Measurements from ENCODE around the gene DHX29. TPM values are rescaled to one million over a fixed set of nuclear protein-coding genes. Genes with fewer than 3 reads are reported as not detected.
"Not testable (repeated sequence)": the region's sequence is repeated elsewhere in the genome, so short reads cannot be mapped to it uniquely, and the experiment has no call there.

Gene DHX29
- polyA plus RNA-seq, 3 donors: 6.8 to 12.0 (median 9.2) TPM

DNA sequence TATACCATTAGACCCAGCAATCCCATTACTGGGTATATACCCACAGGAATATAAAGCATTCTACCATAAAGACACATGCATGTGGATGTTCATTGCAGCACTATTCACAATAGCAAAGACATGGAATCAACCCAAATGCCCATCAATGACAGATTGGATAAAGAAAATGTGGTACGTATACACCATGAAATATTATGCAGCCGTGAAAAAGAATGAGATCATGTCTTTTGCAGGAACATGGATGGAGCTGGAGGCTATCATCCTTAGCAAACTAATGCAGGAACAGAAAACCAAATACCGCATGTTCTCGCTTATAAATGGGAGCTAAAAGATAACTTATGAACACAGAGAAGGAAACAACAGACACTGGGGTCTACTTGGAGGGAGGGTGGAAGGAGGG is 10.7 kb upstream of the DHX29 start:
- 98 to 99% (median 98%) methylated on average over 4 of the region's 4 CpGs for WGBS, 3 donors
- H3K27ac ChIP-seq (ENCODE audit: low read depth, low read length): not testable (repeated sequence)

GRCh38 chr5:55316837-55317236 is 9.3 kb upstream of the DHX29 start:
- no peak overlapping the region for H3K27ac ChIP-seq (ENCODE audit: low read depth, low read length)

DNA sequence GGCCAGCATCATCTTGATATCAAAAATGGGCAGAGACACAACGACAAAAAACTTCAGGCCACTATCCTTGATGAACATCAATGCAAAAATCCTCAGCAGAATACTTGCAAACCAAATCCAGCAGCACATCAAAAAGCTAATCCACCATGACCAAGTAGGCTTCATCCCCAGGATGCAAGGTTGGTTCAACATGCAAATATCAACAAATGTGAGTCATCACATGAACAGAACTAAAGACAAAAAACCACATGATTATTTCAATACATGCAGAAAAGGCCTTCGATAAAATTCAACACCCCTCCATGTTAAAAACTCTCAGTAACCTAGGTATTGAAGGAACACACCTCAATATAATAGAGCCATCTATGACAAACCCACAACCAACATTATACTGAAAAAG is 8.8 kb upstream of the DHX29 start:
- 99 to 100% (median 99%) methylated on average over 2 of the region's 2 CpGs for WGBS, 3 donors
- no peak overlapping the region for H3K27ac ChIP-seq (ENCODE audit: low read depth, low read length)

DNA sequence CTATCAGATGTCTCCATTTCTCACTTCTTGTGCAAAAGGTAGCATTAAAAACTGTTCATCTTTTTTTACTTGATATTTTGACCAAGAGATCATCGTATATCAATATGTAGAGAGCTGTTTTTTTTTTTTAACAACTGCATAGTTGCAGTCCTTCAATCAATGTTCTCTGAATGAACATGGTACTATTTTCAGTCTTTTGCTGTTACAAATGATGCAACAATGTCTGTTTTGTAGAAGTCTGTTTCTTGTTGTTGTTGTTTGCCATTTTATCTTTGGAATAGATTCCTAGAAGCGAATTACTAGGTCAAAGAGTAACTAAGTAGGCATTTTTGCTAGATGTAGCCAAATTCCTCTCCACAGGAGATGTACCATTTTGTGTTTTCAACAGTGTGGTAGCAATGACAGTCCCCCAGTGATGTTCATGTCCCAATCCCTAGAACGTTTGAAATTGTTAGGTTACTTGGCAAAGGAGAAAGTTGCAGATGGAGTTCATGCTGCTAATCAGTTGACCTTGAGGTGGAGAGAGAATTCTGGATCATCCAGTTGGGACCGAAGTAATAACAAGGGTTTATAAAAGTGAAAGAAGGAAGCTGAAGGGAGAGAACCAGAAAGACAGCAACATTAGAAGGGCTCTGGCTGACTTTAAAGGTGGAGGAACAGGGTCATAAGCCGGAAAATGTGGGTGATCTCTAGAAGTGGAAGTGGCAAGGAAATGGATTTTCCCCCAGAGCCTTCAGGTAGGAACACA is 6.5 kb upstream of the DHX29 start:
- H3K27ac ChIP-seq (ENCODE audit: low read depth, low read length): no peak overlapping the region
- WGBS, 3 donors: 55 to 78% (median 78%) methylated on average over 5 of the region's 5 CpGs

GRCh38 chr5:55308254-55308836 is 851 bp upstream of the DHX29 start:
- WGBS, 3 donors: 0 to 1% (median 0%) methylated on average over 13 of the region's 13 CpGs

DNA sequence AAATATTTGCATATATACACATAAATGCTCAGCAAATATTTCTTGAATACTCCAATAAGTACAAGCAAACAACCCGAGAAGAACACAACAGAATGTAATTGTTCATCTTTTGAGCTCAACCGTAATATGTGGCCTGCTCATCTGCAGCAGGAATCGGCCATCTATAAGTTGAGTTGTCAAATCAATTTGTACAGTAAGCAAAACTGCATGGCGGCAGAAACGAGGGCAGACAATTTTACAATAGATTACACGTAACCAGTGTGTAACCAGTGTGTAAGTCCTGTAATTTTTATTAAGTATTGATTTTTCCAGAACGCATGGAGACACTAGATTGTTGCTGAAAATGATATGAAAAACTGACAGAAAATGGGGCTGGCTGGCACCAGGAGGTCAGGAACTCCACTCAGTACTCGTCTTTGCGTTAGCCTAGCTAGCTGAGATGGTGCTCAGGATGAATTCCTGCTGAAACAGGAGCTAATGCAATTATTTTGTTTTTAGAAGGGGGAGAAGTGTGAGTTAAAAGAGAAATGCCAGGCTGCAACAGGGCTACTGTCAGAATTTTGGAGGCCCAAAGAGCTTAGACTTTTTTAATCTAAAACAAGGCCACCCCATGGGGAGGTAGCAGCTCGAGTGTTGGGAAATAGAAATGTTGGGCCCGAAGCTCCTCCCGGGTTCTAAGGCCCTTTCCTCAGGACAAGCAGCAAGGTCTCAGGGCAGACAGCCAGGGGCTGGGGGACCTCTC is 682 bp downstream of the DHX29 start:
- 3 to 15% (median 12%) methylated on average over 12 of the region's 12 CpGs for WGBS, 3 donors
- peak overlapping the region; percentile 43 for H3K27ac ChIP-seq (ENCODE audit: low read depth, low read length)

More at GRCh38 chr5:55308254-55308836, 851 bp upstream of the DHX29 start:
- H3K27ac ChIP-seq (ENCODE audit: low read depth, low read length): peak overlapping the region; percentile 29

DNA sequence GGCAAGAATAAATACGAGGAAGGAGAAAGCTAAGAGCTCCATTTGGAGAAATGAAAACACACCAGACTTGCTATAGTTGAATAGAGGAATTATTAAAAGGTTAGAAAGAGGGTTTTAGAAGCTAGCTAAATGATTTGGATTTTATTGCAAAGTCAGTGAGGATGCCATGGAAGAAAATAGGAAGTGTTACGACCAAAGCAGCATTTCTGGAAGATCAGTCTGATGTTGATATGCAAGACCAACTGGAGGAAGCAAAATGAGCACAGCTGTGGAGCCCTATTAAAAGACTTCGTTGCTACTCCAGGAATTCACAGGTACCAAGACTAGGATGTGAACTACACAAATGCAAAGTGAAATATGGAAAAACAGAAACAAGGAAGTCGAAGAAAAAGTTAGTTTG is 2.1 kb downstream of the DHX29 start:
- WGBS, 3 donors: 54 to 67% (median 55%) methylated on average over 4 of the region's 4 CpGs
- H3K27ac ChIP-seq (ENCODE audit: low read depth, low read length): no peak overlapping the region

DNA sequence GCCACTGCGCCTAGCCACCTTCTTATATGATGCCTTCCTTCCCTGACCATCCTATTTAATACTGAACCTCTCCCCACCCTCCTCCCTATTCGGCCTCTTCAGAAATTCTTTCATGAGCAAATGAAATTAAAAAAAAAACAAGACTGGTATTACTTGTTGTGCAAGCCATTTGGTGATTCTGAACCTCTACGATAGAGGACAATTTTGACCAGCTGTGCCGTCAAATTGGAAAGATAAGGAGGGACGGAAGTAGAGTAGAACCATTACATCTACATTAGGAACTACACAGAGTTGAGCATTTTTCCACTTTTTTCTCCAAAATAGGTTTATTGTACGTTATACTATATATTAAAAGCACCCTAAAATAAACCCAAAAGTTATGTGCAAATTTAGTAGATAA is 2.9 kb downstream of the DHX29 start:
- WGBS, 3 donors: 70 to 96% (median 91%) methylated on average over 6 of the region's 6 CpGs
- H3K27ac ChIP-seq (ENCODE audit: low read depth, low read length): no peak overlapping the region

DNA sequence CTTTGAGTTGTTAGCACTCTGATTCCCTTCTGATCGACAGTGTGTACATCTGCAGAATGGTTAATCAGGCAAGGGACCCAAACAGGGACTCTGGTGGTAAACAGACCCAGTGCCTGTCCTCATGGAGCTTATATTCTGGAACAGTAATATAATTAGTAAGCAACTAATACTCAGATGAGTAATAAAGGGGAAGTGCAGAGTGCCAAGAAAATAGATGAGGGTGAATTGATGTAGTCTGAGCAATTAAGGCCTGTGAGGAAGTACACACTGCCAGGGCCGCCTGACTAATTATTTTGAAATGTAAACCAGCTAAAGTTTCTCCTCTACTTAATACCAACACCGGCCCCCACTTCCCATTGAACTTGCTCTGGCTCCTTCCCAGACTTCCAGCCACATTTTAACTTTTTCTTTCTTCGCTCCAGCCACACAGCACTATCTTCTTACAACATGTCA is 4.2 kb downstream of the DHX29 start:
- 44 to 55% (median 49%) methylated on average over 4 of the region's 4 CpGs for WGBS, 3 donors
- H3K27ac ChIP-seq (ENCODE audit: low read depth, low read length): no peak overlapping the region

DNA sequence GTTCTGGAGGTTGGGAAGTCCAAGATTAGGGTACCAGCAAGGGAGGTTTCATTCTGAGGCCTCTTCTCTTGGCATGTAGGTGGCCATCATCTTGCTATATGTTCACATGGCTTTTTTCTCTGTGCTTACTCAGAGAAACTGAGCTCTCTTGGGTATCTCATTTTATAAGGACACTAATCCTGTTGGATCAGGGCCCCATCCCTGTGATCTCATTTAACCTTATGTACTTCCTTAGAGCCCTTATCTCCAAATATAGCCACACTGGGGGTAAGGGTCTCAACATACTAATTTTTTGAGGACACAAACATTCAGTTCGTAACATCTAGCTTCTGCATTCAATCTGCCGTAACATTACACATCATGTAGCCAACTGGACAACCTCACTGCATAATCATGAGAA is 6.6 kb downstream of the DHX29 start:
- H3K27ac ChIP-seq (ENCODE audit: low read depth, low read length): no peak overlapping the region
- 98 to 100% (median 99%) methylated on average over 2 of the region's 2 CpGs for WGBS, 3 donors

GRCh38 chr5:55294935-55295334 is 12.6 kb downstream of the DHX29 start:
- WGBS, 3 donors: 91 to 100% (median 96%) methylated on average over 1 of the region's 1 CpG
- H3K27ac ChIP-seq (ENCODE audit: low read depth, low read length): no peak overlapping the region

GRCh38 chr5:55290991-55291390 is 16.5 kb downstream of the DHX29 start:
- H3K27ac ChIP-seq (ENCODE audit: low read depth, low read length): no peak overlapping the region
- 62 to 96% (median 86%) methylated on average over 2 of the region's 2 CpGs for WGBS, 3 donors

GRCh38 chr5:55289808-55290207 is 17.7 kb downstream of the DHX29 start:
- H3K27ac ChIP-seq (ENCODE audit: low read depth, low read length): no peak overlapping the region

DNA sequence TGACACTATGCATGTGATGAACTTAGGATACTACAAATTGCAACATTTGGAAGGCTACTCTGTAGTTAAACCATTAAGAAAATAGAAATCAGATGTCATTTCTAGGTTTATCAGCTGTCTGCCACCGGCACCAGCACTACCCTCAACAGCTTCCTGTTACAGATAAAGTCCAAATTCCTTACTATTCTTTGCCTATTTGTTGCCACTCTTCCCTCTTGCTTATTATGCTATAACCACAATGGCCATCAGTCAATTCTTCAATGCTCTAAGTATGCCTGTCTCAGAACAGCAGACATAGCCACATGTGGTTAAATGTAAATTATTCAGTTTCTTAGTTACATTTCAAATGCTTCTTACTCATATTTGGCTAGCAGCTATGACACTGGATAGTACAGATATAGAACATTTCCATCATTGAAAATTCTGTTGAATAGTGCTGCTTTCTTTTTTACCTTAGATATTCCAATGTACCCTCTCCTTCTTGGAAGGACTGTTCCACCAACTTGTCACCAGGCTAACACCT is 21.0 kb downstream of the DHX29 start:
- 53 to 63% (median 54%) methylated on average over 1 of the region's 1 CpG for WGBS, 3 donors
- H3K27ac ChIP-seq (ENCODE audit: low read depth, low read length): no peak overlapping the region

GRCh38 chr5:55278778-55279177 is 28.7 kb downstream of the DHX29 start:
- H3K27ac ChIP-seq (ENCODE audit: low read depth, low read length): no peak overlapping the region
- WGBS, 3 donors: 91 to 95% (median 93%) methylated on average over 4 of the region's 4 CpGs

GRCh38 chr5:55276771-55277170 is 30.7 kb downstream of the DHX29 start:
- 71 to 91% (median 90%) methylated on average over 1 of the region's 1 CpG for WGBS, 3 donors
- no peak overlapping the region for H3K27ac ChIP-seq (ENCODE audit: low read depth, low read length)

DNA sequence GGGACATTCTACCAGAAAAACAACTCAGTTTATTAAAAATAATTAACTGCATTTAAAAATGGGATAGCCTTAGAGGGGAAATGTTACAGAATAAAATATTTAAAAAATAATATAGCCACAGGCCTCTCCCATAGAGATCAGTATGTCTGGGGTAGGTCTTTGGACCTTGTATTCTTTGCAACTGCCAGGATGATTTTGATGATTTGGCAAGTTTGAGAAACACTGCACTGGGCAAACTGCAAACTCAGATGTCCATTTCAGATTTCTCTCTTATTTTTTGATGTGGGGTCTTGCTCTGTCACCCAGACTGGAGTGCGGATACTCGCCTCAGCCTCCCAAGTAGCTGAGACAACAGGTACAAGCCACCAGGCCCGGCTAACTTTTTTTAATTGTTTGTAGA is 49.2 kb downstream of the DHX29 start:
- 96 to 99% (median 97%) methylated on average over 3 of the region's 3 CpGs for WGBS, 3 donors
- no peak overlapping the region for H3K27ac ChIP-seq (ENCODE audit: low read depth, low read length)

- WGBS, 3 donors: 92 to 95% (median 94%) methylated on average over 4 of the region's 4 CpGs
Measured at GRCh38 chr5:55254802-55255201, 52.7 kb downstream of the DHX29 start.

GRCh38 chr5:55250064-55250463 is 57.4 kb downstream of the DHX29 start:
- H3K27ac ChIP-seq (ENCODE audit: low read depth, low read length): no peak overlapping the region
- 35 to 78% (median 69%) methylated on average over 1 of the region's 1 CpG for WGBS, 3 donors

More at GRCh38 chr5:55254802-55255201, 52.7 kb downstream of the DHX29 start:
- no peak overlapping the region for H3K27ac ChIP-seq (ENCODE audit: low read depth, low read length)

Measured in adipose tissue (tissue), 3 donors.